Ectodermal cell (in vitro differentiated cells): Measurements from ENCODE around the gene TAOK2.
"Not testable (repeated sequence)": the region's sequence is repeated elsewhere in the genome, so short reads cannot be mapped to it uniquely, and the experiment has no call there.

ENCODE experiments used
- H3K27ac ChIP-seq: 2 replicates; pipeline ENCODE4 v1.7.0; 2013; ENCODE audit warnings: mild to moderate bottlenecking, low read depth, low read length; ENCODE audit not compliant: insufficient read depth, poor library complexity, severe bottlenecking
- H3K27me3 ChIP-seq: 2 replicates; pipeline ENCODE4 v1.7.0; 2013; ENCODE audit warnings: mild to moderate bottlenecking, low read length; ENCODE audit not compliant: insufficient read depth, control insufficient read depth, poor library complexity, severe bottlenecking
- H3K36me3 ChIP-seq: one replicate; pipeline ENCODE4 v1.7.0; 2013; ENCODE audit warnings: low read length; ENCODE audit not compliant: control insufficient read depth, insufficient read depth
- H3K4me1 ChIP-seq: one replicate; pipeline ENCODE4 v1.7.0; 2013; ENCODE audit warnings: low read length; ENCODE audit not compliant: control insufficient read depth, insufficient read depth
- H3K4me3 ChIP-seq: 2 replicates; pipeline ENCODE4 v1.7.0; 2013; ENCODE audit warnings: low read depth, low read length, control low read depth; ENCODE audit not compliant: insufficient read depth
- H3K9me3 ChIP-seq: 2 replicates; pipeline ENCODE4 v1.7.0; 2013; ENCODE audit warnings: mild to moderate bottlenecking, low read length, moderate library complexity; ENCODE audit not compliant: control insufficient read depth
- WGBS, 2 experiments: methylation state at CpG; one replicate each; pipeline ENCODE4 v1.1.7; 2013; ENCODE audit warnings: missing lambda C conversion rate in 2 of 2; 5-methylcytosine and 5-hydroxymethylcytosine counted together

TAOK2 gene

GRCh38 chr16:30011714-30012504, 38.2 kb downstream of the TAOK2 start:
- no peak overlapping the region for H3K27ac ChIP-seq
- peak overlapping the region; percentile 54 for H3K4me3 ChIP-seq
- WGBS, 2 experiments = 12 to 13% methylated on average over 31 of the region's 31 CpGs
- H3K36me3 ChIP-seq = no peaks in the 10 kb centered on the region
- peaks cover 37% of the 10 kb centered on the region for H3K27me3 ChIP-seq
- no peaks in the 10 kb centered on the region for H3K9me3 ChIP-seq
- peaks cover 13% of the 10 kb centered on the region for H3K4me1 ChIP-seq

DNA sequence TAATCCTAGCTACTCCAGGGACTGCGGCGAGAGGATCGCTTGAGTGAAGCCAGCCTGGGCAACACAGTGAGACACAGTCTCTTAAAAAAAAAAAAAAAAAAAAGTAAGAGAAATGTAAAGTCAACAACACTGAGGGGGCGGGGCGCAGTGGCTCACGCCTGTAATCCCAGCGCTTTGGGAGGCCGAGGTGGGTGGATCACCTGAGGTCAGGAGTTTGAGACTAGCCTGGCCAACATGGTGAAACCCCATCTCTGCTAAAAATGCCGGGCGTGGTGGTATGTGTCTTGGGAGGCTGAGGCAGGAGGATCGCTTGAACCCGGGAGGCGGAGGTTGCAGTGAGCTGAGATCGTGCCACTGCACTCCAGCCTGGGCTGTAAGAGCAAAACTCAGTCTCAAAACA, 38.9 kb downstream of the TAOK2 start:
- WGBS, 2 experiments = 82 to 84% methylated on average over 14 of the region's 14 CpGs
- not testable (repeated sequence) for H3K9me3 ChIP-seq, H3K4me3 ChIP-seq, H3K27ac ChIP-seq, H3K36me3 ChIP-seq
- Histone ChIP-seq H3K27me3 (peaks cover 37% of the 10 kb centered on the region), H3K4me1 (peaks cover 13% of the 10 kb centered on the region)

DNA sequence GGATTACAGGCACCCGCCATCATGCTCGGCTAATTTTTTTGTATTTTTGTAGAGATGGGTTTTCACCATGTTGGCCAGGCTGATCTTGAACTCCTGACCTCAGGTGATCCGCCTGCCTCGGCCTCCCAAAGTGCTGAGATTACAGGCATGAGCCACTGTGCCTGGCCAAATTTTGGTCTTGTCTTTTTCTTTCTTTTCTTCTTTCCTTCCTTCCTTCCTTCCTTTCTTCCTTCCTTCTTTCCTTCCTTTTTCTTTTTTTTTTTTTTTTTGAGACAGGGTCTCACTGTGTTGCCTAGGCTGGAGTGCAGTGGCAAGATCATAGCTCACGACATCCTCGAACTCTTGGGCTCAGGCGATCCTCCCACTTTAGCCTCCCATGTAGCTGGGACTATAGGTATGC, 41.8 kb downstream of the TAOK2 start:
- WGBS, 2 experiments = 87 to 92% methylated on average over 7 of the region's 7 CpGs
- H3K27me3 ChIP-seq = peaks cover 24% of the 10 kb centered on the region
- H3K27ac ChIP-seq, H3K36me3 ChIP-seq, H3K4me3 ChIP-seq, H3K9me3 ChIP-seq, H3K4me1 ChIP-seq: not testable (repeated sequence)

DNA sequence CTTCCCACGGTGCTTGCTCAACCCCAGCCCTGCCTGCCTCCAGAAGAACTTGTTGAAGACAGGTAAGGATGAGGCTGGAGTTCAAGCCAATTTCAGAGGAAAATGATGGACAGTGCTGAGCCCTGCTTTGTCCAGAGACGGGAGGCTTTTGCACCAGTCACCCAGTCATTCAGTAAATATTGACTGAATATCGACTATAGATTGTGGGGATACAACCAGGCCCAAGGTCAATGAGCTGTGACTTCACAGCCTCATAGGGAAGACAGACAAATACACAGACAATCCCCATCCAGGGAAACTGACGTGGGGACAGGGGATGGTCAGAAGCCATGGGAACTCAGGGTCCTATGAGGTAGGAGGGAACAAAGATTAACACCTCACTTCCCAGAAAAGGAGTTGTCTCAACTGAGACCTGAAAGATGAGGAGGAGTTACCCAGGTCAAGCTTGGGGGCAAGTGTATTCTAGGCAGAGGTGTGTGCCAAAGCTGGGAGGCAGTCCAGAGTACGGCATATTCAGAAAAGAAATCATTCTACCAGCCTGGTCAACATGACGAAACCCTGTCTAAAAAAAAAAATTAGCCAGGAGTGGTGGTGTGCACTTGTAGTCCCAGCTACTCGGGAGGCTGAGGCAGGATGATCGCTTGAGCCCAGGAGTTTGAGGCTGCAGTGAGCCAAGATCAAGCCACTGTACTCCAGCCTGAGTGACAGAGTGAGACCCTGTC, 43.0 kb downstream of the TAOK2 start:
- Histone ChIP-seq H3K27ac (no peak overlapping the region), H3K4me3 (no peak overlapping the region), H3K36me3 (no peaks in the 10 kb centered on the region), H3K27me3 (peaks cover 11% of the 10 kb centered on the region), H3K9me3 (no peaks in the 10 kb centered on the region), H3K4me1 (no peaks in the 10 kb centered on the region)
- WGBS, 2 experiments = 83 to 84% methylated on average over 8 of the region's 8 CpGs

DNA sequence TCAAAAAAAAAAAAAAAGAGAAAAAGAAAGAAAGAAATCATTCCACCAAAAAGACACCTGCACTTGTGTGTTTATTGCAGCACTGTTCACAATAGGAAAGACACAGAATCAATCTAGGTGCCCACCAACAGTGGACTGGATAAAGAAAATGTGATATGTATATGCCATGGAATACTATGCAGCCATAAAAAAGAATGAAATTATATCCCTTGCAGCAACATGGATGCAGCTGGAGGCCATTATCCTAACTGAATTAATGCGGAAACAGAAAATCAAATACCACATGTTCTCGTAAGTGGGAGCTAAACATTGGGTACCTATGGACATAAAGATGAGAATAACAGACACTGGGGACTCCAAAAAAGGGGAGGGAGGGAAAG, 43.6 kb downstream of the TAOK2 start:
- no peaks in the 10 kb centered on the region for H3K36me3 ChIP-seq
- H3K27ac ChIP-seq = no peak overlapping the region
- no peaks in the 10 kb centered on the region for H3K9me3 ChIP-seq
- WGBS, 2 experiments = 92% methylated on average over 2 of the region's 2 CpGs
- H3K4me1 ChIP-seq = no peaks in the 10 kb centered on the region
- H3K27me3 ChIP-seq = peaks cover 6% of the 10 kb centered on the region
- H3K4me3 ChIP-seq = no peak overlapping the region

GRCh38 chr16:30017937-30018336, 44.3 kb downstream of the TAOK2 start:
- not testable (repeated sequence) for H3K4me1 ChIP-seq, H3K27ac ChIP-seq
- 86 to 90% methylated on average over 2 to 4 of the region's 4 CpGs for whole genome bisulfite sequencing, 2 experiments

DNA sequence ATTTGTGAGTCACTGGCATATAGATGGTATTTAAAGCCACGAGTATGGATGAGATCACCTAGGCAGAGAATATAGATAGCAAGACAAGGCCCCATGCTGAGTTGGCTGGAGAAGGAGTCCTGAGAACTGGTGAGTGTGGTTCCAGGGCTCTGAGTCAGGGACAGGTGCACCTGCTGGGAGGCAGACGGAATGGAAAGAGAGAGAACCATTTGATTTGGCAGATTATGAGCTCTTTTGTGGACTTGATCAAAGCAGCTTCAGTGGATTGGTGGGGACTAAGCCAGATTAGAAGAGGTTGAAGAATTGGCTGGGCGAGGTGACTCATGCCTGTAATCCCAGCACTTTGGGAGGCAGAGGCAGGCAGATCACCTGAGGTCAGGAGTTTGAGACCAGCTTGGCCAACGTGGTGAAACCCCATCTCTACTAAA, 45.1 kb downstream of the TAOK2 start:
- H3K4me1 ChIP-seq = no peaks in the 10 kb centered on the region
- no peaks in the 10 kb centered on the region for H3K27me3 ChIP-seq
- H3K27ac ChIP-seq = no peak overlapping the region
- 74 to 79% methylated on average over 4 of the region's 4 CpGs for WGBS, 2 experiments
- H3K9me3 ChIP-seq = no peaks in the 10 kb centered on the region
- H3K36me3 ChIP-seq = no peaks in the 10 kb centered on the region
- H3K4me3 ChIP-seq = no peak overlapping the region

More at GRCh38 chr16:30017937-30018336, 44.3 kb downstream of the TAOK2 start:
- not testable (repeated sequence) for H3K27me3 ChIP-seq, H3K4me3 ChIP-seq, H3K36me3 ChIP-seq, H3K9me3 ChIP-seq

DNA sequence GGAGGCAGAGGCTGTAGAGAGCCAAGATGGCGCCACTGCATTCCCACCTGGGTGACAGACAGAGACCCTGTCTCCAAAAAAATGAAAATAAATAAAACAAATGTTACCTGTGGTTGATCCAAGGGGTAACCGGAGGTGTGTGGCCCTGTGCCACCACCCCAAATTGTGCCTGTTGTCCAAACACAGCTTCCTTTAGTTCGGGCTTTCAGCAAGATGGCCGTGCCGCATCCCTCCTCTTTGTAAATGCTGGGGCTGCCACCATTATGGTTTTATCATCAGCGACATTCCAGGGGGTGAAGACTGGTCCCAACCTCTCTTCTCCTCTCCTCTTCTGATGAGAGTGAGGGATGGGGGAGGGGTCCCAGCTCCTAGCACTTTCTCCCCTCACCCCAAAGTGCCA, 49.2 kb downstream of the TAOK2 start, which contains the start of gene C16orf92:
Gene C16orf92 (plus strand): TSS at position 312 of the 400 bp plus-strand sequence. CDS start 143 bp downstream, outside the sequence.
- Histone ChIP-seq H3K4me3 (no peak within 1 kb of the TSS), H3K36me3 (no peaks in the 10 kb centered on the region), H3K27me3 (no peaks in the 10 kb centered on the region), H3K4me1 (no peaks in the 10 kb centered on the region), H3K27ac (no peak within 1 kb of the TSS), H3K9me3 (no peaks in the 10 kb centered on the region)
- WGBS, 2 experiments = 91 to 92% methylated on average over 6 of the region's 6 CpGs

GRCh38 chr16:30023586-30023985, 49.9 kb downstream of the TAOK2 start:
- H3K4me1 ChIP-seq = no peaks in the 10 kb centered on the region
- no peaks in the 10 kb centered on the region for H3K27me3 ChIP-seq
- H3K4me3 ChIP-seq = no peak overlapping the region
- 92 to 93% methylated on average over 11 of the region's 11 CpGs for WGBS, 2 experiments
- no peaks in the 10 kb centered on the region for H3K36me3 ChIP-seq
- no peaks in the 10 kb centered on the region for H3K9me3 ChIP-seq
- H3K27ac ChIP-seq = no peak overlapping the region

DNA sequence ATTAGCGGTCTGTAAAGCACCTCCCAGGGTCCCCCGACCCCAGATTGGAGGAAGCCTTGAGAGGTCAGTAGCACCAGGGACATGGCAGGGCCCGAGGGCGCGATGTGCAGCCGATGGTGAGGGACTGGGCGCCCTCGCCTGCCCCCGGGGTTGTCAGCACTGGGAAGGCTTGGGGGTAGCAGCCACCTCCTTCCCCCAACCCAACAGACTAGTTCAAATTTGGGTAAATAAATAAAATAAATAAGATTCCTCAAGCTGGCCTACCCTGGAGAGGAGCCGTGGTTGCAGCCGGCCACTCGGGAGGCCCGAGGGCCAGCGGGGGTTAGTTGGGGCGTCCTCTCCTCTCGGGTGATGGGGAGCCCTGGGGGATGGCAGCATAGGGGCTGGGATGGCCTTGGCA, 50.8 kb downstream of the TAOK2 start:
- no peaks in the 10 kb centered on the region for H3K36me3 ChIP-seq
- peaks cover 1% of the 10 kb centered on the region for H3K27me3 ChIP-seq
- WGBS, 2 experiments = 88 to 92% methylated on average over 16 of the region's 16 CpGs
- H3K4me3 ChIP-seq = no peak overlapping the region
- H3K4me1 ChIP-seq = peaks cover 3% of the 10 kb centered on the region
- no peak overlapping the region for H3K27ac ChIP-seq
- no peaks in the 10 kb centered on the region for H3K9me3 ChIP-seq
